22Rv1 (cell line): ENCODE measurements around the gene IQSEC1.

Source experiments
- CTCF ChIP-seq: fragments of 450-650 bp; IDR thresholded peaks from 2 replicates; pipeline ENCODE4 v1.5.1; 2017; ENCODE audit warnings: mild to moderate bottlenecking
- ZFX ChIP-seq: fragments of 450-650 bp; IDR thresholded peaks from 2 replicates; pipeline ENCODE4 v1.6.1; 2017; ENCODE audit warnings: antibody characterized with exemption, borderline replicate concordance

GRCh38 chr3:13002398-13003124, 70.7 kb downstream of the IQSEC1 start:
- no peak for TF ChIP-seq CTCF
- no peak for TF ChIP-seq ZFX
